GM13976 (cell line): Measurements from ENCODE around the gene CCL23.
A peak's percentile ranks its signal among the peaks of the same experiment; 100 is the strongest.

Source experiments
- DNase-seq: peaks from one replicate; pipeline ENCODE4 v3.0.0; 2012; ENCODE audit warnings: low spot score
- in situ Hi-C: fragments of 300-500 bp; cut with MboI; formaldehyde crosslinking; loops from one replicate; pipeline ENCODE4 v1.12.0; 2022; ENCODE audit warnings: low sequenced_read_pairs, mixed read lengths, inconsistent platforms; ENCODE audit not compliant: unreplicated experiment
- TF ChIP-seq, protein P1 (sequence below): IDR thresholded peaks from 2 replicates; pipeline ENCODE4 v1.5.1; 2012; ENCODE audit warnings: borderline replicate concordance, mild to moderate bottlenecking; ENCODE audit not compliant: insufficient read depth; ENCODE audit errors: extremely low read depth, missing control alignments, control extremely low read depth

Gene CCL23

DNA sequence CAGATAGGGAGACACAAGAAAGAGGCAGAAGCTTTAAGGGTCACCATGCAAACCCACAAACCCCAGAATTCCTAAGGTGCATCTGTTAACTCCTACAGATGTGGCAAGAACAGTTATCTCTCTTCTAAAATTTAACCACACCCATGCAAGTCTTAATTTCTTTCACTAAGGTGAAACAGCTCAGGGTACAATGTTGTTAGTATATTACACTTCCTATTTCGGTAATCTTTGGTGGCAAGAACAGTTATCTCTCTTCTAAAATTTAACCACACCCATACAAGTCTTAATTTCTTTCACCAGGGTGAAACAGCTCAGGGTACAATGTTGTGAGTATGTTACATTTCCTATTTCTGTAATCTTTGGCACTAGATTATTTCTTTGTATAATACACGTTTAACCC, 6.6 kb downstream of the CCL23 start:
- TF ChIP-seq, protein P1, sequence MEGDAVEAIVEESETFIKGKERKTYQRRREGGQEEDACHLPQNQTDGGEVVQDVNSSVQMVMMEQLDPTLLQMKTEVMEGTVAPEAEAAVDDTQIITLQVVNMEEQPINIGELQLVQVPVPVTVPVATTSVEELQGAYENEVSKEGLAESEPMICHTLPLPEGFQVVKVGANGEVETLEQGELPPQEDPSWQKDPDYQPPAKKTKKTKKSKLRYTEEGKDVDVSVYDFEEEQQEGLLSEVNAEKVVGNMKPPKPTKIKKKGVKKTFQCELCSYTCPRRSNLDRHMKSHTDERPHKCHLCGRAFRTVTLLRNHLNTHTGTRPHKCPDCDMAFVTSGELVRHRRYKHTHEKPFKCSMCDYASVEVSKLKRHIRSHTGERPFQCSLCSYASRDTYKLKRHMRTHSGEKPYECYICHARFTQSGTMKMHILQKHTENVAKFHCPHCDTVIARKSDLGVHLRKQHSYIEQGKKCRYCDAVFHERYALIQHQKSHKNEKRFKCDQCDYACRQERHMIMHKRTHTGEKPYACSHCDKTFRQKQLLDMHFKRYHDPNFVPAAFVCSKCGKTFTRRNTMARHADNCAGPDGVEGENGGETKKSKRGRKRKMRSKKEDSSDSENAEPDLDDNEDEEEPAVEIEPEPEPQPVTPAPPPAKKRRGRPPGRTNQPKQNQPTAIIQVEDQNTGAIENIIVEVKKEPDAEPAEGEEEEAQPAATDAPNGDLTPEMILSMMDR, result no peak
- in situ Hi-C loops, result no loop called here
- DNase-seq, result no peak

DNA sequence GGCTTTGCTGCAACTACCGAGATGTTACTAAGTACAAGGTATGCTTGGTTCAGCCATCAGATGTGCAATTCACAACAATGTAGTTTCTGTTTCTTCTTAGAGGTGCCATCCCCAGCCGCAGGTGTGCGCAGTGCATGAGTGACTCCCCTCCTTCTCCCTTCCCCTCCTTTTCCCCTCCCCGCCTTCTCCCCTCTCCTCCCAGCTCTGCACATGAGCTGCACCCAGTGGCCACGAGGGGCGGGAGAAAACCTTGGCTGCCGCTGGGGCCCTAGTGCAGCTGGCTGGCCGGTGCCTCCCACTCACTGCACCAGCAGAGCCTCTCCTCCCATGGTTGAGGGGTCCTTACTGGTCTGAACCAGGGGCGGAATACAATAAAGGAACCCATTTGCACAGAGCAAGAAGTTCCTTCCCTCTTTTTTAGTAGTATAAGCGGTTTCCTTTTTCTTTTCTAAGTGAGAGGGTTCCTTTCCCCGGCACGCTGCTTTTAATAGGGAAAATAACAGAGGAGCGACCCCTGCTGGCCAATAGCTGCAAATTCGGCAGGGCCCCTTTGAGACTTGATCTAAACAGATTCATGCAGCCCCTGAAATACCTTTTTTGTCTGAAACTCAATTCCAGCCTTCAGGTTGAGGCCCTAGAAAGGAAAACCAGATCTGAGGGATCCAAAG, 8.6 kb downstream of the CCL23 start:
- no peak for DNase-seq
- in situ Hi-C loops, result no loop called here
- TF ChIP-seq, protein P1, result peak; percentile 31

DNA sequence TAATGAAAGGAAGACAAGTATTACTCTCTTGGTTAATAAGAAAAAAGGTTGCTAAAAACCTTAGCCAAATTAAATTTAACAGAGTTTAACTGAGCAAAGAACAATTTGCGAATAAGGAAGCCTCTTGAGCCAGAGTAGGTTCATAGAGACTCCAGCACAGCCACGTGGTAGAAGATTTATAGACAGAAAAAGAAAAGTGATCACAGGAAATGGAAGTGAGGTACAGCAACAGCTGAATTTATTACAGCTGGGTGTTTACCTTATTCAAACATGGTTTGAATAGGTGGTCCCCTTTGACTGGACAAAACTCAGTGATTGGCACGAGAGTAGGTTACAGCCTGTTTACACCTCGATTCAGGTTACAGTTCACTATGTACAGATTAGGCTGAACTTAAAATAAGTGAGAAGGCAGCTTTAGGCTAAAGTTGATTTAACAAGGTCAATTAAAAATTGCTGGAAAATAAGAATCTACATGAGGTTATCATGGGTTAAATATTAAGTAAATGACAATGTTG, 13.1 kb downstream of the CCL23 start:
- TF ChIP-seq, protein P1, result no peak
- DNase-seq, result no peak
- in situ Hi-C loops, result no loop called here

DNA sequence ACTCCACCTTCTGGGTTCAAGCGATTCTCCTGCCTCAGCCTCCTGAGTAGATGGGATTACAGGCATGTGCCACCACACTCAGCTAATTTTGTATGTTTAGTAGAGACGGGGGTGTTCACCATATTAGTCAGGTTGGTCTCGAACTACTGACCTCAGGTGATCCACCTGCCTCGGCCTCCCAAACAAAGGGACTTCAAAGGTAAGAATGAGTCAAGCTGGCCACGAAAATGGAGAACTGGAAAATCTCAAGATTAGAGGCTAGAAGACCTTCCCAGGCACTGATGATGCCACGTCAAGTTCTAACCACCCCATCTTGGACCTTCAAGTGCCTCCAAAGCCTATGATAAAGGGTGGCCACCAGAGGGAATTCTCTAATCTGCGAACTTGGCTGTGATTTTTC, 15.1 kb downstream of the CCL23 start:
- TF ChIP-seq, protein P1, result no peak
- in situ Hi-C loops, result no loop called here
- no peak for DNase-seq

DNA sequence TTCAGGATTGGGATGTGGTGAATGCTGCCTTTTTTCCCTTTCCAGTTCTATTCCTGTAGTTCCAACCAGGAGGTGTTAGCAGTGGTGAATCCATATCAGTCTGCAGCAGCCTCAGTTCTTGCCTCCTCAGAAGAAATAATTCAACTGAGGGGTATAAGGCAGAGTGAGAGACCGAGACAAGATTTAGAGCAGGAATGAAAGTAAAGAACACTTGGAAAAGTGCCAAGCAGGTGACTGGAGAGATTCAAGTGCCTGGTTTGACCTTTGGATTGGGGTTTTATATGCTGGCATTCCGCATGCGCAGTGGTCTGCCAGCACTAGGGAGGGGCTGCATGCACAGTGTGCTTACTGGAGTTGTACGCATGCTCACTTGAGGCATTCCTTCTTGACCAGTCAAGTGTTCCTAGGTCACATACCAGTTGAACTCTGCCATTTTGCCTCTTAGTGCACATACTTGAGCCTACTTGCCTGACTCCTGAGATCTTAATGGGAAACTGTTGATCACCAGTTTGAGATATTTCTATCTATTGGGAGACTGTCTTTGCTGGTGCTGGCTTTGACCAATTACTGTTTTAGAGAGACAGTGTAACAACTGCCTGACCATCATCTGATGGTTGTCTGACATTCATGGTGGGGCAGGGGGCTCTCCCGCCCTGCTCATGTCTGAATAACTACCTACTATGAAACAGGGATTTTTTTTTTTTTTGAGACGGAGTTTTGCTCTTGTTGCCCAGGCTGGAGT, 15.7 kb downstream of the CCL23 start:
- in situ Hi-C loops, result no loop called here
- DNase-seq, result no peak
- TF ChIP-seq, protein P1, result no peak

DNA sequence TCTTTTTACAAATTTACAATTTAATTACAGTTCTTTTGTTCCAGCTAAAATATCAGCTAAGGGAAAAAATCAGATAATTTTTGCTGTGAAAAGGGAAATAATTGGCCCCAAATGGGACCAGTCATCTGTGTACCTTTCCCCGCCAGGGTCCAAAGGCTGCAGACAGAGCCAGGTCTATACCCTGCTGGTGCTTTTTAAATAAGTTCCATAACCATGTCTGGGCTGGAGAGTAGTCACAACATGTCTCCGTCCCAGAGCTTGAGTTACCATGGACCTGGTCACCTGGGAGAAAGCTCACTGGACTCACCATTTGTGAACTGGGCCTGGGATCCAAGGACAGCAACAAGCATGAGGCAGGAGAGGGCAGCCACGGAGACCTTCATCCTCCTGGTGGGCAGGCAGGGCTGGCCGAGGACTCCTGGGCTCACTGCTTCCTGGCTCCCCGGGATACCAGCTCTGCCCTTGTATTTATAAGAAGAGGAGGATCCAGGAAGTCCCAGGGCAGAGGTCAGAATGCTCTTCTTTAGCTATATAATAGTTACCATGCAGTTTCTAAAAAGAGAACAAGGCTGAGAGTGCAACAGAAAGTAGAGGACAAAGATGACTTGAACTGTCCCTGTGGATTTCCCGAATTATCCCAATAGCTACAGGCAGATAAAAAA, 16.5 kb downstream of the CCL23 start, which contains the start of gene CCL15:
Gene CCL15 (minus strand): TSS at position 444 of the 662 bp plus-strand sequence. CDS start 61 bp downstream, at position 383.
- in situ Hi-C loops, result no loop called here

More for the DNA sequence above, 16.5 kb downstream of the CCL23 start, which contains the start of gene CCL15:
- no peak for DNase-seq
- TF ChIP-seq, protein P1, result no peak
